GM06990 (cell line): ENCODE results near the gene RPRML.

Source experiments
- DNase-seq: peaks from one replicate; pipeline ENCODE4 v3.0.0-alpha.2; 2011; ENCODE audit not compliant: insufficient read length; ENCODE audit errors: extremely low read depth
- H3K27me3 ChIP-seq: replicated peaks from 2 replicates; pipeline ENCODE4 v1.6.0; 2011; ENCODE audit warnings: low read length; ENCODE audit not compliant: control insufficient read depth, insufficient read depth
- H3K36me3 ChIP-seq: 2 replicates; pipeline ENCODE4 v1.5.1; 2011; ENCODE audit warnings: low read length; ENCODE audit not compliant: control insufficient read depth, insufficient read depth
- H3K4me3 ChIP-seq: replicated peaks from 2 replicates; pipeline ENCODE4 v1.5.1; 2011; ENCODE audit warnings: low read depth, mild to moderate bottlenecking, control low read depth, low read length
- CTCF ChIP-seq: IDR thresholded peaks from 2 replicates; pipeline ENCODE4 v1.5.1; 2011; ENCODE audit warnings: low read length, control low read depth, mild to moderate bottlenecking, inconsistent platforms; ENCODE audit not compliant: insufficient read depth, poor library complexity, severe bottlenecking

The RPRML gene

DNA sequence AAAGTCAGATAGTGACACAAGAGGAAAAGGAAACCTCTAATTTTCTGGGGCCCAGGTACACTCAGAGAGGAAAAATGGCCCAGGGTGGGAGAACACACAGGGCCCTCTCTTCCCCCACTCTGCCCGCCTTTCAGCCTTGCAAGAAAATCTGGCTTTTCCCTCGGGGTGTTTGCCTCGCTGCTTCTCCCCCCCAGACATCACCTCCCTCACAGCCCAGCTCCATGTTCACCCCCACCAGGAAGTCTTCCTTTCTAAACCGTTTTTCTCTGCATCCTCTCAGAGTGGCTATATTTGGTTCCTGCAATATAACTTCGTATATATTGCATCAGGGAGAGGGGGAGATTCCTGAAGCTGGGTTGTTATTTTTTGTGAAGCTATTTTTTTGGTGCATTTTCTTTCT, 27.3 kb downstream of the RPRML start:
- DNase-seq = no peak
- peaks cover 1% of the 10 kb centered on the region; the same call in 1 of the 2 replicates for H3K27me3 ChIP-seq
- no peak overlapping the region for H3K4me3 ChIP-seq
- H3K36me3 ChIP-seq = no peaks in the 10 kb centered on the region
- TF ChIP-seq CTCF = no peak

DNA sequence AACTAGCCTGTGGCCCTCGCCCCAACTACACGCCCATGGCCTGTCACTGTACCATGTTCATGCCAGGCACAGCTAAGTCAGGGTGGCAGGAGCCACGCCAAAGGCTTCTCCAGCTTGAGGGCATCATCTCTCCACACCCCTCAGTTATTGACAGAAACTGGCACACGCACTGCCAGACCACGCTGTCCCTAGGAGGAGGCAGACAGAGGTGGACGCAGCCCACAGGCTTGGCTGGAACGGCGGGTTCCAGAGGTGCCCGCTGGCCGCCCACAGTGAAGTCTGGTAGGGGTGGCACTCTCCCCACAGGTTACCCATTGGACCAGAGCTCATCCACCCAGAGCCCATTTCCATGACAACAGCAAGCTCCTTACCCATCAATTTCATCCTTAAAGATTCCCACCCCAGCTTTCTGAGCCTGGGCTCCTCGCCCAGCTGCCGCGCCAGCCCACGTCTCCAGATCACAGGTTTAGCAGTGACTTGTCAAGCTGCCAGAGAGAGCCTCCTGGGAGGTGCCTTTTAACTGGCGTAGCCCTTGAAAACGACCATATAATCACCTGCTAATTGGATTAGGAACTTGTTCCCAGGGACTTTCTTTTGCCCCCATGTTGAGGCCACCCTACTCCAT, 27.9 kb downstream of the RPRML start:
- TF ChIP-seq CTCF = no peak
- Histone ChIP-seq H3K27me3 (peaks cover 1% of the 10 kb centered on the region; the same call in 1 of the 2 replicates), H3K4me3 (no peak overlapping the region), H3K36me3 (no peaks in the 10 kb centered on the region)
- DNase-seq = no peak

- Histone ChIP-seq H3K4me3 (no peak overlapping the region), H3K36me3 (no peaks in the 10 kb centered on the region), H3K27me3 (peaks cover 1% of the 10 kb centered on the region; the same call in 1 of the 2 replicates)
- DNase-seq = no peak
- no peak for TF ChIP-seq CTCF
Observed at GRCh38 chr17:46950342-46950996, 28.6 kb downstream of the RPRML start.

- H3K4me3 ChIP-seq = no peak overlapping the region
- DNase-seq = no peak
- H3K27me3 ChIP-seq = peaks cover 1% of the 10 kb centered on the region; the same call in 1 of the 2 replicates
- TF ChIP-seq CTCF = no peak
- H3K36me3 ChIP-seq = no peaks in the 10 kb centered on the region
Observed at GRCh38 chr17:46949291-46950174, 29.5 kb downstream of the RPRML start.

DNA sequence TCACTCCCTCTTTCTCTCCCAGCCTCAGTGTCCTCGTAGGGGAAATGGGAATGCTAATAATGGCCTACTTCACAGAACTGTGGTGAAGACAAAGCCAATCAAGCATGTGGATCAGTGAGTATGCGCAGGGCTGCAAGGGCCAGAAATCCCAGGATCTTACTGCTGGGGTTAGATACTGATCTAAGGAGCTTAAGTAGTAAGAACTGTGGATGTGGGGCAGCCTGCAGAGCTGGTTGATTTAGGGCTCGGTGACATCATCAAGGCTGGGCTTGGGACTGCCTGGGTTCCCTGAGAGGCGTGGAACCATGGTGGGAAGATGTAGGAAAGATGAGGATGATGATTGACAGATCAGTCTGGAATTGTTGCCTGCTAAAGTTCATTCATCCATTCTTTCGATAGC, 30.5 kb downstream of the RPRML start:
- TF ChIP-seq CTCF = no peak
- peaks cover 1% of the 10 kb centered on the region; the same call in 1 of the 2 replicates for H3K27me3 ChIP-seq

More for the DNA sequence above, 30.5 kb downstream of the RPRML start:
- Histone ChIP-seq H3K4me3 (no peak overlapping the region), H3K36me3 (no peaks in the 10 kb centered on the region)
- no peak for DNase-seq
